Adrenal gland (tissue), 12 donors: ENCODE measurements around the gene ZSCAN2. TPM values are rescaled to one million over a fixed set of nuclear protein-coding genes. Genes with fewer than 3 reads are reported as not detected.
"Not testable (repeated sequence)": the region's sequence is repeated elsewhere in the genome, so short reads cannot be mapped to it uniquely, and the experiment has no call there.

ENCODE experiments used
- DNase-seq, 7 donors: peaks; one replicate each; pipeline ENCODE4 v3.0.0-alpha.2; 2019 to 2020
- H3K27ac ChIP-seq, 5 donors: fragments of 200-600 bp; sonication (generic) in 4 of 5; 1 replicate in 3 of 5; 2 replicates in 2 of 5; pipeline versions ENCODE4 v1.5.1 to v1.8.0; 2016 to 2020; ENCODE audit warnings: mild to moderate bottlenecking in 1 of 5
- H3K27me3 ChIP-seq: fragments of 200-600 bp; 2 replicates; pipeline ENCODE4 v1.8.0; 2021
- H3K36me3 ChIP-seq, 2 donors: fragments of 200-600 bp; replicated peaks in 1 of 2; 1 replicate in 1 of 2; 2 replicates in 1 of 2; pipeline versions ENCODE4 v1.5.1 to v1.8.0; 2018 to 2022
- H3K4me1 ChIP-seq, 2 donors: fragments of 200-600 bp; replicated peaks in 1 of 2; 1 replicate in 1 of 2; 2 replicates in 1 of 2; pipeline versions ENCODE4 v1.5.1 to v1.8.0; 2018 to 2021
- H3K4me3 ChIP-seq, 4 donors: fragments of 200-600 bp; sonication (generic) in 3 of 4; one replicate each; pipeline ENCODE4 v1.5.1; 2016 to 2018
- H3K9me3 ChIP-seq, 3 donors: fragments of 200-600 bp; sonication (generic) in 1 of 3; replicated peaks in 1 of 3; 1 replicate in 2 of 3; 2 replicates in 1 of 3; pipeline versions ENCODE4 v1.5.1 to v1.8.0; 2016 to 2021
- POLR2A ChIP-seq, 2 donors: fragments of 450-650 bp; IDR thresholded peaks; one replicate each; pipeline ENCODE4 v1.6.1; 2017; ENCODE audit warnings: antibody characterized with exemption in 2 of 2, mild to moderate bottlenecking in 2 of 2, moderate library complexity in 1 of 2
- WGBS, 4 donors: extraction: QIAGEN DNeasy Blood & Tissue Kit in 2 of 4; methylation state at CpG; one replicate each; pipeline versions ENCODE4 v1.1.5 to v1.1.7; 2013 to 2017; 5-methylcytosine and 5-hydroxymethylcytosine counted together
- intact Hi-C, 2 donors: fragments of 100-400 bp; cut with DNase I; formaldehyde crosslinking; loops; one replicate each; pipeline versions ENCODE4 v1.14.1 to v1.15.0; 2022 to 2023
- polyA plus RNA-seq, 3 donors: library from polyadenylated mRNA; stranded (reverse); fragments of 200-250 nt in 2 of 3; fragments of 350-450 nt in 1 of 3; fragmentation: Illumina TruSeq in 1 of 3; extraction: RNeasy Lipid Tissue Mini Kit (QIAGEN cat#74804) in 1 of 3; gene quantifications; one replicate each; pipeline ENCODE4 v1.2.3, GENCODE V29; 2013 to 2014
- total RNA-seq, 9 donors: library from RNA; depleted of rRNA in 4 of 9; stranded (reverse); fragments of >200 nt in 4 of 9; fragments of 120-200 nt in 1 of 9; fragmentation: NEBNext Ultra II Directional in 1 of 9; extraction: Animal tissue kit (Norgen Biotek cat#: 25700) in 1 of 9; gene quantifications; one replicate each; pipeline versions ENCODE4 v1.1.0 to v1.2.4, GENCODE V29; 2013 to 2023
- TF ChIP-seq, protein P1 (sequence below), 6 experiments: fragments of 450-650 bp in 4 of 6; fragments of 200-600 bp in 2 of 6; sonication (generic) in 1 of 6; IDR thresholded peaks; 1 replicate in 5 of 6; 2 replicates in 1 of 6; pipeline versions ENCODE4 v1.5.1 to v1.8.0; 2016 to 2021; ENCODE audit warnings: antibody characterized with exemption in 6 of 6, mild to moderate bottlenecking in 2 of 6, moderate library complexity in 1 of 6
- donor health status: healthy with polysubstance abuse.
- donor health status: Bipolar disorder and iron deficiency.
- donor health status: DM: yes; HTN: yes; CAD: no.
- donor health status: DM: no; HTN: no; CAD: no.
- donor health status: DM: no; HTN: no; CAD: no.
- donor health status: DM: yes; HTN: yes; CAD: no.

Gene ZSCAN2
- total and polyA plus RNA-seq, 12 donors: 3.8 to 16.9 (median 10.4) TPM

DNA sequence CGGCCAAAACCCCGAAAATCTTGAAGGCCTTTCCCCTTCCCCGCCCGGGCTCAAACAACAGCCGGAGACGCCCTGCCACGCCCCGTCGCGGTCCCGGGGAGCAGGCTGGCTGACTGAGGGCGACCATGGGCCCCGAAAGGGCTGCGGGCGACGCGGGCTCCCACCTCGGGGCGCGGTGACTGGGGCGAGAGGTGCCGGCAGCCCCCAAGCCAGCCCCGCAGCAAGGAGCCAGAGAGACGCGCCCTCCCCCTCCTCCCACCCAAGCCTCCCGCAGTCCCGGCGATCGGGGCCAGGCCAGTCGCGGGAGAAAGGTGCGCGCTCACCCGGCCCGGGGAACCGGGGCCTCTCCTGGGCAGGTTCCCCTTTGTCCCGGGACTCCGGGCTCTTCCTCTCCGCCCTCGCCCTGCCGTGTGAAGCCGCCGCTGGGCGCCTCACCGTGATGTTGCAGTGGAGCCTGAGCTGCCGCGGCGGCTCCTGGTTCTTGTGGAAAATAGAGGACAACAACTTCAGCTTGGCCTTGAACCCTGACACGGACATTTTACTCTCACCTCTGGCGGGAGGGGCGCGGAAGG lies 30.6 kb upstream of the ZSCAN2 start:
- TF ChIP-seq, protein P1, sequence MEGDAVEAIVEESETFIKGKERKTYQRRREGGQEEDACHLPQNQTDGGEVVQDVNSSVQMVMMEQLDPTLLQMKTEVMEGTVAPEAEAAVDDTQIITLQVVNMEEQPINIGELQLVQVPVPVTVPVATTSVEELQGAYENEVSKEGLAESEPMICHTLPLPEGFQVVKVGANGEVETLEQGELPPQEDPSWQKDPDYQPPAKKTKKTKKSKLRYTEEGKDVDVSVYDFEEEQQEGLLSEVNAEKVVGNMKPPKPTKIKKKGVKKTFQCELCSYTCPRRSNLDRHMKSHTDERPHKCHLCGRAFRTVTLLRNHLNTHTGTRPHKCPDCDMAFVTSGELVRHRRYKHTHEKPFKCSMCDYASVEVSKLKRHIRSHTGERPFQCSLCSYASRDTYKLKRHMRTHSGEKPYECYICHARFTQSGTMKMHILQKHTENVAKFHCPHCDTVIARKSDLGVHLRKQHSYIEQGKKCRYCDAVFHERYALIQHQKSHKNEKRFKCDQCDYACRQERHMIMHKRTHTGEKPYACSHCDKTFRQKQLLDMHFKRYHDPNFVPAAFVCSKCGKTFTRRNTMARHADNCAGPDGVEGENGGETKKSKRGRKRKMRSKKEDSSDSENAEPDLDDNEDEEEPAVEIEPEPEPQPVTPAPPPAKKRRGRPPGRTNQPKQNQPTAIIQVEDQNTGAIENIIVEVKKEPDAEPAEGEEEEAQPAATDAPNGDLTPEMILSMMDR (IDR thresholded peaks at IDR 0.05): no peak
- TF ChIP-seq POLR2A (IDR thresholded peaks at IDR 0.05): peak in 1 of 2 donors; percentile 32
- 0 to 1% (median 1%) methylated on average over 7 to 52 of the region's 52 CpGs for WGBS, 4 donors
- DNase-seq: peak; percentile 57 to 73 (median 65)
- H3K9me3 ChIP-seq: no peaks in the 10 kb centered on the region
- no peaks in the 10 kb centered on the region for H3K36me3 ChIP-seq
- peak overlapping the region; percentile 42 to 90 (median 62) for H3K4me3 ChIP-seq
- intact Hi-C loops: no loop called here
- no peaks in the 10 kb centered on the region for H3K27me3 ChIP-seq
- H3K27ac ChIP-seq: peak overlapping the region; percentile 92 to 98 (median 95)
- H3K4me1 ChIP-seq: peaks cover 7 to 22% of the 10 kb centered on the region in 2 donors

DNA sequence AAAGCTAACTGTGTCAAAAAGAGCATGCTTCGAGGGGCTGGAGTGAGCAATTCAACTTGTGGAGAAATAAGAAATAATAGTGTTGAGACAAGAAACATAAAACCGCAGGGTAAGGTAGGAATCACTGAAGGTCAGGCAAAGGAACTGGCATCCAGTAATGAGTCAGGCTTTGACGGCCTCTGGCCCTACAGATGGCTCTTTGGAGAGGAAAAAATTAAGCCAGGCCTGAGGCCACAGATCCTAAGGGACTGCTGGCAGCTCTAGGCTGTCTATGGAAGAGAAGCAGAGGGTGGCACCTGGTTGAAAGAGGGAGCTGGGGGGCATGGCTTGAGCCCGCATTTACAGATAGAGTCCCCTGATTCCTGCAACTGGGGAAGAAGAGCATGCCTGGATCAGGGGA lies 28.6 kb upstream of the ZSCAN2 start:
- intact Hi-C loops: no loop called here
- H3K27me3 ChIP-seq: no peaks in the 10 kb centered on the region
- H3K9me3 ChIP-seq: no peaks in the 10 kb centered on the region
- 45 to 69% (median 55%) methylated on average over 4 of the region's 4 CpGs for WGBS, 4 donors
- H3K4me3 ChIP-seq: no peak overlapping the region
- peak; percentile 40 to 72 (median 67) for DNase-seq
- H3K4me1 ChIP-seq: peaks cover 7 to 22% of the 10 kb centered on the region in 2 donors
- no peaks in the 10 kb centered on the region for H3K36me3 ChIP-seq
- peak overlapping the region; percentile 92 to 98 (median 95) for H3K27ac ChIP-seq
- TF ChIP-seq POLR2A (IDR thresholded peaks at IDR 0.05): peak in 1 of 2 donors; percentile 8
- TF ChIP-seq, protein P1 (IDR thresholded peaks at IDR 0.05): no peak

DNA sequence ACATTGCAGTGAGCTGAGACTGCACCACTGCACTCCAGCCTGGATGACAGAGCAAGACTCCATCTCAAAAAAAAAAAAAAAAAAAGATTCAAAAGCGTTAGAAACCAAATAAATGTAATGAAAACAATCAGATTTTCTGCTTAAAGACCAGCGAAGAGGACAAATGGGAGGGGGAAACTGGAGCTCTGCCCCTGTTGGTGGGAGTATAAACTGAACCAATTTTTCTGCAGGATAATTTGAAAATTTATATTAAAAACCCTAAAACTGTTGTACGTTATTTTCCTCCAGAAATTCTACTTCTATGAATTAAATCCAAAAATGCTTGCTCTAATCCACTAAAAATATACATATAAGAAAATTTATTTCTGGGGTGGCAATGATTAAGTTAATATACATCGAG lies 25.3 kb upstream of the ZSCAN2 start:
- WGBS, 4 donors: 86 to 90% (median 88%) methylated on average over 4 of the region's 4 CpGs
- TF ChIP-seq, protein P1 (IDR thresholded peaks at IDR 0.05): no peak
- no peak overlapping the region for H3K27ac ChIP-seq

DNA sequence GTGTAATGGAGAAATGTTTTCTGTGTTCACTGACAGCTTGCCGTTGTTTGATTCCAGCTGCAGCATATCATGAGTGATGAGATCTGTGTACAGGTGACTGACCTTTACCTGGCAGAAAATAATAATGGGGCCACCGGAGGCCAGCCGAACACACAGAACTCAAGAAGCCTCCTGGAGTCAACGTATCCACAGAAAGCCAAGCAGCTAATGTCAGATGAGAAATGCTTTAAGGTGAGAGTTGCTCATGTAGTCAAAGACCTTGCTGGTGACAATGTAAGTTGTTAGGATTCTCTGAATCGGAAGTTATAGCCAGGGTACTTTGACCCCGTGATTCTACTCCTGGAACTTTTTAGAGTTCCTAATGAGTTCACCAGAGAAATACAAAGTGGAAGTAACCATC lies 22.9 kb upstream of the ZSCAN2 start:
- WGBS, 4 donors: 86 to 92% (median 90%) methylated on average over 6 of the region's 6 CpGs
- DNase-seq, H3K36me3 ChIP-seq, H3K4me1 ChIP-seq, H3K27ac ChIP-seq, H3K9me3 ChIP-seq, H3K27me3 ChIP-seq, intact Hi-C loops, H3K4me3 ChIP-seq: not testable (repeated sequence)

More for the DNA sequence above, 25.3 kb upstream of the ZSCAN2 start:
- DNase-seq: no peak
- H3K27me3 ChIP-seq: no peaks in the 10 kb centered on the region
- H3K4me1 ChIP-seq: peaks cover 11 to 14% of the 10 kb centered on the region in 2 donors
- no peak overlapping the region for H3K4me3 ChIP-seq
- no peaks in the 10 kb centered on the region for H3K9me3 ChIP-seq
- H3K36me3 ChIP-seq: no peaks in the 10 kb centered on the region
- intact Hi-C loops: no loop called here

DNA sequence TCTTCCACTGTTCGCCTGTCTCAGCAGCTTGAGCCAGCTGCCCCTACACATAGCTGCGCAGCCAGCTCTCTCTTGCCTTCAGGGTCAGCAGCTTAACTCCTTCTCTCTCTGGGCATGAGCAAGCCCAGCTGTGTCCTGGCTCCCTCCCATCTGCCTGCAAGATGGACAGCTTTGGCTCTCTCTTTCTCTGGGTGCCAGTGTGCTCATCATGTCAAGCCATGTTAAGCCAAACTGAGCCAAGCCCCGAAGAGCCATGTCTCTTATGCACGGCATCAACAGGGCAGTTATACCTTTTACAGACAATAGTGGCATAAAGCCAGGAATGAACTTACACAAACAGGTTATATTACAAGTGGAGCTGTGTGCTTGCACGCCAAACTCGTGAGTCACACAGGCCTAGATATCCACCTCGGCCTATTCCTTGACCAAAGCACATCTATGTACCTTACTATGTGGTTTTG lies 21.5 kb upstream of the ZSCAN2 start:
- peak in 6 of 7 donors; percentile 50 to 73 (median 62) for DNase-seq
- intact Hi-C loops, H3K4me1 ChIP-seq, H3K27me3 ChIP-seq, H3K4me3 ChIP-seq, H3K9me3 ChIP-seq, H3K36me3 ChIP-seq: not testable (repeated sequence)
- peak overlapping the region in 3 of 5 donors; percentile 49 to 60 (median 49) for H3K27ac ChIP-seq
- 35 to 55% (median 44%) methylated on average over 7 of the region's 7 CpGs for WGBS, 4 donors
- TF ChIP-seq POLR2A (IDR thresholded peaks at IDR 0.05): peak in 1 of 2 donors; percentile 48

DNA sequence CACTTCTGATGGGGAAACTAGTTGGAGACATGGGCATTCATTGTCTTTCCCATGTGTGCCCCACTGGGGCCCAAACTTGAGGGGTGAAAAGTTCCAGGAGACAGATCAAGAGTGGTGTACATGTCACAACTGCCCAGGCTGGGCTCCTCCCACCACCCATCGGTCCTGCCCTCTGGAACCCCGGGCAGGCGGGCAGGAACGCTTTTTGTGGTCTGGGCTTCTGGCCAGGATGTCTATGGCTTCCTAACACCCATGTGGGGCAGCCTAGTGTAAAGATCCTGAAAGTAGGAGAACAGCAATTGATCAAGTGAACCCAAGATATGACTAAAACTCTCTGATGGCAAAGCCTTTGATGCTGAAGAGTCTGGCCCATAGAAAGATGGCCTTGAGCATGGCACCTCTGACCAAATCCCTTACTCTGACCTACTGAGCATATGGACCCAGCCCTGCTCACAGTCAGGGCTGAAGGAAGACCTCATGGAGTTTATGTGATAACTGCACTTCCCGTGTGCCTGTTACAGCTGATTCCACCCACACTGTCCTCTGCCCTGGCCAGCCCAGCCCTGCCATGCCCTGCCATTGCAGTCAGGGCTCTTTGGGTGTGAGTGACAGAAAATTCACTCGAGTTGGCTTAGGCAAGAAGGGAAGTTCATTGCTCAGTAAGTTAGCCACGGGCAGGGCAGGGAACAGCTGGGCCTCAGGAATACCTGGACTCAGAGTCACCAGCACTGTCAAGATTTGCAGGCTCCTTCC lies 19.0 kb upstream of the ZSCAN2 start:
- DNase-seq: not testable (repeated sequence)
- WGBS, 4 donors: 66 to 74% (median 68%) methylated on average over 5 to 6 of the region's 7 CpGs

More for the DNA sequence above, 19.0 kb upstream of the ZSCAN2 start:
- H3K36me3 ChIP-seq, H3K4me1 ChIP-seq, H3K27ac ChIP-seq, H3K9me3 ChIP-seq, H3K4me3 ChIP-seq, intact Hi-C loops, H3K27me3 ChIP-seq: not testable (repeated sequence)
